Bone marrow (tissue), 2 donors: Measurements from ENCODE around the gene PLB1.

Source experiments
- DNase-seq, 2 donors: peaks; one replicate each; lab custom pipeline; 2025; lab: John Stamatoyannopoulos, UW

PLB1 gene

DNA sequence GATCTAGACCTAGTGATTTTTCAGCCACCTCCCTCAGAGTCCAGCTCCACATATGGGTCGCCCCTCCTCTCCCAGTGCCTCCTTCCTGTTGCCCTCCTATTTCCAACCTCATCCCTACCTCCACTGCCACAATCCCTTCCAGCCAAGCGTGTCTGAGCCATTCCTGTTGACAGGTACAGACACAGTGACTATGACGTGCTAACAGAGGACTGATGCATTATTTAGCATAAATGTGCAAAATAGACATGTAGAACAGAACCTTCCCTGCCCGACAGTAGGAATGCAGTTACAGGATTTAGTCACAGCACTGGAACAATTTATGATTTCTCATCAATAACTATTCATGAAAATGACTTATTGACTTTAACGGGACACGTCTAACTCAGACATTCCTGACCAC, 171.4 kb downstream of the PLB1 start:
- DNase-seq, result no peak

DNA sequence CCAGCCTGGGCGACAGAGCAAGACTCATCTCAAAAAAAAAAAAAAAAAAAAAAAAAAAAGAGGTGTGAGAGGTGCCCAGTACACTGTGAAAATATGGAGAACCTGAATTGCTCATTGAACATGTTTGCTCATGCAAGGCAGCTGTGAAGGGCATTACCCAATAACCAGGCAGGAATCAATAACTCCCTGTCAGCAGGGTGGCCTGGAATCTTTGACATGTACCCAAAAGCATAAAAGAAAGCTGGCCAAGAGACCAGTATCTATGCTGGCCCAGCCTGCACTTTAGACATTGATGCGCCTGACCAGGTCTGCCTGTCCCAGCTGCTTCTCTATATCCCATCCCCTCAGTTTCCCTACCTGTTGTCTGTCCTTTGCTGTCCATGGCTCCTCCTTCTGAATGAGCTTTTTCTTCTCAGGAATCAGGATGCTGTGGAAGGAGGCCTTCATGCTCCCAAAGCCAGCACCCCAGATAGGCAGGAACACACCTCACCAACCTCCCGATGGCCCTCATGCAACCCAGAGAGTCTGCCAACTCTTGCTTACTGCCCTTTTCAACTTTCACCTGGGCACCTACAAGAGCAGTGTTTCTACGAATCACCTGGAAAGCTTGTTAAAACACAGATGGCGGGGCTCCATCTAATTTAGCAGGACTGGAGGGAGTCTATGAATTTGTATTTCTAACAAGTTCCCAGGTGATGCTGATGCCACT, 172.4 kb downstream of the PLB1 start:
- DNase-seq, result no peak

DNA sequence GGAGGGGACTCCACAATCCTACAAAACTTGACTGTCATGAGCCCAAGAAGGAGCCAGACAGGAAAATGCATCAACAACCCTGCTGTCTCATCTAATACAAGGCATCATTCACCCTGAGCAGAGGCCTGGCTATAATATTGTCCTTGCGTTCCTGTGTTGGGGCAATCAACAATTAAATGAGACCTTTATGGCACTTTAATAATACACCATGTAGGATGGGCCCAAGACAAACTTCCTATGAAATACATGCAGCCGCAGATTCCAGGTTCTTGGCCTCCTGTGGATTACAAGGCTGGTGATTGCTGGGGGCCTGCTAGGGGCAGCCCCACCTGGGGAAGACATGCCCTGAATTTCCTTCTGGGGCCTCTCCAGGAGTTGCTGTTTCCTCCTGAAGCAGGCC, 173.0 kb downstream of the PLB1 start:
- DNase-seq, result no peak

DNA sequence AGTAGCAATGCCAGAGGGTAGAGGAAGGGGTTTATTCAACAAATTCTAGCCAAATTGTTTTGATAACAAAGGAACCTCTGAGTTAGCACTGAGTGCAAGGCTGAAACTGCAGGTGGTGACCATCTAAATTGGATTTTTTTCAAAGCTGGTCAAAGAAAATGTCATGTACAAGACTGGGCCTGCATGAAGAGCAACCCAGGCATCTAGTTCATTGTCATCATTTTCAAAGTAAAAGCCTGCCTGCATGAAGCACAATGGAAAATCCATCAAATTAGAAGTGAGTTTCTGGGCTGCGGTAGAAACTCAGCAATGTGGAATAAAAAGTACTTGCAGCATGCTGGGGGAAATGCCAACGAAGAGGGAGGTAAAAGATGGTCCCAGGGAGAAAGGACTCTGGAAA, 175.0 kb downstream of the PLB1 start:
- DNase-seq, result no peak

DNA sequence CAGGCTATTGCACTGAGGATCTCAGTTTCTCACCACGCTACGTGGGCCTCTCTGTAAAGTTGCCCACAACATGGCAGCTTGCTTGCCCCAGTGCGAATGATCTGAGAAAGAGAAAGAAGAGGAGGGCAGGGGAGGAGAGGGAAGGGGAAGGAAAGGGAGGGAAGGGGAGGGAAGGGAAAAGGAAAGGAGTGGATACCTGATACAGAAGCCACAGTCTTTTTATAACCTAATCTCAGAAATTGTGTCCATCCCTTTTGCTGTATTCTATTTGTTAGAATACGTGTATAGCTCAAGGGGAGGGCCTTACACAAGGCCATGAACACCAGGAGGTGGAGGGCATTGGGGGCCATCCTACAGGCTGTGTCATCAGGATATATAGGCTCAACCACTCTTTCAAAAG, 177.5 kb downstream of the PLB1 start:
- DNase-seq, result no peak

DNA sequence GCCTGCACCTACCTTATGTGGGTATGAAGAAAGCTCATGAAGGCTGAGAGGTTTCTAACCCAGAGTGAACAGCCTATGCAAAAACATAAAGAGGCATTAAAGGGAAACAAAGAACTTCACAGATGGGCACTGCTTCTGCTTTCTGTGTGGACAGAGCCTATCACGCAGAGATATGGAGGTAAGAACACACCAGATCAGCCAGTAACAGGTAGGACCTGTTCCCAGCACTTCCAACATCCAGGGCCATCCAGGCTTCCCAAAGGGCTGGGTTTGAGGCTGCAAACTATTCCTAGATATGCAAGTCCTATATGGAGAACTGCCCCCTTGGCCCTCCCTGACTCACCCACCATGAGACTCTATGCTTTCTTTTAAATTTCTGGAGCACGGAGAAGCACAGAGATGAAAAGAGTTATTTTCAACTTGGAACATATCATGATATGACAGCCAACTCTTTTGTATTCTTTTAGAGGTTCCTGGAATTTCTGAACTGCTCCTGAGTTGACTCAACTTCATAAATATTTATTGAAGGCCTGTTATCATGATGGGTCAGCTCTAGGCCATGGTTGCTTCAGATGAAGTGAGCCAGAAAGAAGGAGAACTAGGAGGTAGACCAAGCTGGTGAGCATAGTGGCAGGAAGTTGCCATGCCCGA, 178.3 kb downstream of the PLB1 start:
- DNase-seq, result no peak

DNA sequence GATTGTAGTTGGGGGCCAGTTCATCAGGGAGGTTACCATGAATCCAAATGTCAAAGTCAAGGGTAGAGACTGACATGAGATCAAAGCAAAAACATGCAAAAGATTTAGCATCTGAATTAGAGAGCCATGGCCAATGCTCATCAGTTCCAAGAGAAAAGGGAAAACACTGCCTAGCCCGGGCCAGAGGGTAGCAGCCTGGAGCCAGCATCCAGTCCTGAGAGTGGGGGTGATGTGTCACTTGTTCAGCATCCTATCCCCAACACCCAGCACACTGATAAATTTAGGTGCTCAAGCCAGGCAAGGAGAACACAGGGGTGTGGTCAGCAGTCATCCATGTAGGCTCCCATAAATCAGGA, 178.8 kb downstream of the PLB1 start:
- DNase-seq, result no peak

DNA sequence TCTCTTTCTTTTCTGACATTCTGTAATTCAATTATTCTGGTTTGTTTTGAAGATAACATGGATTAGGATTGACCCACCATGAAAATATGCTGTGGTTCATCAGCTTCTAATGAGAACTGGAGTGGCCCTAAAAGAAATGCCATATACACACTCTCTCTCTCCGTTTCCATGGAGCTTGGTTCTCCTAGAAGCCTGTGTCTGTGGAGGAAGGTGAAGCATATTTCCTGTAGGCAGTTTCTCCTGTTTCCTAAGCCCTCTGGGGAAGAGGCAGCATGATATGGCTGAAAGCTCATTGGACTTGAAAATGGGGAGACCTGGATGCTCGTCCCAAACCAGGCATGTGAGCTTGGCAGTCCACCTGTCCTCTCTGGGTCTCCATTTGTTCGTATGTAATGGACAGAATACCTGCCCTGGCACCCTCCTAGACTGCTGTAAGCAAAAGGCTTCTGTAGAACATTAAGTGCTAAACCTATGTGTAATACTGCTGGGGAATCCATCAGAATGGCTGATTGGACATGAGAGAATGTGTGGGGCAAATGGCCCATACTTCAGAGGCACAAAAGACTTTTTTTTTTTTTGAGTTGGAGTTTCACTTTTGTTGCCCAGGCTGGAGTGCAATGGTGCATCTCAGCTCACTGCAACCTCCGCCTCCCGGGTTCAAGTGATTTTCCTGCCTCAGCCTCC, 180.4 kb downstream of the PLB1 start:
- no peak for DNase-seq

DNA sequence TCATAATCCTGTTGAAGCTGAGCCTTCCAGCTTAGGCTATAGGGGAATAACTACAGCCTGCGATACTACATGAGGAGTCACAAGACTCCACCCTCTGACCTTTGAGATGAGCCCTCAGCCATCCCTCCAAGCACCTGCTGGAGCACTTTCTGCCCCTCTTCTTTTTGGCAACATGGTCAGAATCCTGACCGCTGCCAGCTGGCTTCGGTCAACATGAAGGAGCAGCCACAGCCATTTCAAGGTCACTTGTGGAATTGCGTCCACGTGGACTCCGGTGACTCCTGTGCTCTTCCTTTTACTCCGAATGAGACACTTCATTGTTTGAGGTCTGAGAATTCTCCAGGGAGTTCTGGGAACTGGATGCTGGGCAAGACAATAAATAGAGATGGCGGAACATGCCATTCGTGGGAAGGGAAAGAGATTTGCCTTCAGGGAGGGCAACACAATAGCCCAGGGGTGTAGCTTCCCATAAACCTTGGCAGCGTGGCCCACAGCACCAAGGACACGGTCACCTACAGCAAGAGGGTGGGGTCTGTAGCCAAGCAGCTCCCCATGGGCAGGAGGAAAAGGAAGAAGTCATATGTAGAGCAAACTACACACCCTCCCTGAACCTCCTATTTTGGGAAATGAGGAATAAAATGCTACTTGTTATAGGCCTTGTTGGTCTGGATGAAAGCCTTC, 182.5 kb downstream of the PLB1 start:
- DNase-seq, result no peak

DNA sequence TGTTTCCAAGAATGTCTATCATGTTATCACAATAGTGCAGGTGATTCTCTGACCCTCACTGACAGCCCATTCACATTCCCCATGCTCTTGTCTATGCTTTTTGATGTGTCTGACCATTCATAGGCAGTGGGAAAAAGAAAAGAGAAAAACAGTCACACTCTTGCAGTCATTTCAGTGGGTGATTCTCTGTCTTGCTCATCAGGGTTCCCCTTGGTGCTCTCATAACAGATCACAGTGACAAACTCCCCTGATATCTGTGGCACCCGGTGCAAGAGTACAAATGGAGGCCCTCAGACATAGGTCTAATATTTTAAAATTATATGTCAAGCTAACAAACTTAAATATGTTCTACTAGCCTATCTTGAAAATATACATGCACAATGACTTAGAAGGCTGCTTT, 183.1 kb downstream of the PLB1 start:
- no peak for DNase-seq

DNA sequence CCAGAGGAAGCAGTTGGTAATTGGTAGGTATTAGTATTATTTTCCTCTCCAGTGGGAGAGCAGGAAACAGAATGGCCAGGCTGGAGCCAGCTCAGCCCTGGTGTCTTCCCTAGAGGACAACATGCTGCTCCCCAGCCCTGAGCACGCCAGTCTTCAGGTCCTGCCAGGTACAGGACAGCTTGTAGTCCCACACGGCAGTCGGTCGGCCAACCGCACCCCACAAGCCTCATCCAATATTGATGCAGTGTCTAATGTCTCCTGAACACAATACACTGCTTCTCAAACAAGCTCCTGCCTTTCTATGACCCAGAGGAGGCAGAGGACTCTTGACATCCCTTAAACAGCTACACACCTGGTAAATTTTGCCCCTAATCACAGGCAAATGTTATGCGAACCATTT, 184.8 kb downstream of the PLB1 start:
- no peak for DNase-seq

DNA sequence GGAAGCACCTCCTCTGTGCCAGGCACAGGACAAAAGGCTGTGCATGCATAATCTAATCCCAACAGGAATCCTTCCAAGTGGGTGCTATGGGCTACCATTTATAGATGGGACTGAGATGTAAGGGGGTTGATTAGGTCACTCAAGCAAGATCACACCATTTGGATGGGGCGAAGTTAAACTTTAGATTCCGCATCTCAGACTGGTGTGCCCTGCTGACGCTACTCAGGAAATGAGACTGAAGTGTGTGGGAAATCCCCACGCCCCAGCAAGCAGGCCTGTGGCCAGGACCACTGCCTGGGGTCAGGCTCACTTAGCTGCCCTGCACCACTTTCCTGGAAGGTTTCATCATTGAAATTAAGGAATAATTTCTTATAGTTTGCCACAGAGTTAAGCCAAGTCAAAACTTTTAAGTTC, 185.3 kb downstream of the PLB1 start:
- peak; percentile 9 to 30 for DNase-seq

DNA sequence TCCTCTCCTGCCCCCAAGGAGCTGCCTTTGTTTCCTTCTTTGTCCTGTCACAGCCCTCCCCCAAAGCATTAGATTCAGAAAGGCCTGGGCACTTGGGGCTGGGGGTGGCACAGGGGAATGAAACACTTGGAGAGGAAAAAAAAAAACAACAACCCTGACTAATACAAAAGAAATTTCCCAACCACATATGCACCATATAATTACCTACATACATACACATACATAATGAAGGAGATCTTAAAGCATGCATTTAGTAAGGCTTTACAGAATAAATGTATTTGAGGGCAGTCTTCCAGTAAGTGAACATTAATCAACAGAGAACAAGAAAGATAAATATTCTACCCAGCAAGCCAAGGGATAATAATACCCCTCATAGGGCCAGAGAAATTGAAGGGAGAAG, 185.7 kb downstream of the PLB1 start:
- DNase-seq, result no peak

DNA sequence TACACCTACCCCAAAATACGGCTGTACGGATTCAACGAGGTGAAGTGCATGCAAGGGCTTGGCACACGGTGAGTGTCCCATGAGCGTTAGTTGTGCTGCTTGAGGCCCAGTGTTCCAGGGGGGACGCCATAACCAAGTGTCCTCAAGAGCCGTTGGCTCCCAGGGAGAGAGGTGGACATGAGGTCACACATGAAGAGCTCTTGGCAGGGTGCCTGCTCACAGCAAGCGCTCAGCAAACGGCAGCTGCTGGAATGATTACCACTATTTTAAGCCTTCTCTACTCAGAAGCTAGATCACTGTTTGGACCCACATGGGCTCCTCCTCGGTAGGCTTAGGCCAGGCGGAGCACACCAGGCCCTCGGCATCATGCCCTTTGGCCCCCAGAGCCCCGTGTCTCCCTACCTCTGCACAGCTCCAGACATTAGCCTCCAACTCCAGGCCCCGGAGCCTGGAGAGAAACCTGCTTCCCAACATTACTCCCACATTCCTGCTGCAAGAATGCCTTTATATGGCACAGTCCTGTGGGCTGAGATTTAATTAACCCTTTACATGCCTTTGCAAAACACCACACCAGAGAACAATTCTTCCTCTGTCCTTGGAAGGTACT, 187.3 kb downstream of the PLB1 start:
- DNase-seq, result no peak

DNA sequence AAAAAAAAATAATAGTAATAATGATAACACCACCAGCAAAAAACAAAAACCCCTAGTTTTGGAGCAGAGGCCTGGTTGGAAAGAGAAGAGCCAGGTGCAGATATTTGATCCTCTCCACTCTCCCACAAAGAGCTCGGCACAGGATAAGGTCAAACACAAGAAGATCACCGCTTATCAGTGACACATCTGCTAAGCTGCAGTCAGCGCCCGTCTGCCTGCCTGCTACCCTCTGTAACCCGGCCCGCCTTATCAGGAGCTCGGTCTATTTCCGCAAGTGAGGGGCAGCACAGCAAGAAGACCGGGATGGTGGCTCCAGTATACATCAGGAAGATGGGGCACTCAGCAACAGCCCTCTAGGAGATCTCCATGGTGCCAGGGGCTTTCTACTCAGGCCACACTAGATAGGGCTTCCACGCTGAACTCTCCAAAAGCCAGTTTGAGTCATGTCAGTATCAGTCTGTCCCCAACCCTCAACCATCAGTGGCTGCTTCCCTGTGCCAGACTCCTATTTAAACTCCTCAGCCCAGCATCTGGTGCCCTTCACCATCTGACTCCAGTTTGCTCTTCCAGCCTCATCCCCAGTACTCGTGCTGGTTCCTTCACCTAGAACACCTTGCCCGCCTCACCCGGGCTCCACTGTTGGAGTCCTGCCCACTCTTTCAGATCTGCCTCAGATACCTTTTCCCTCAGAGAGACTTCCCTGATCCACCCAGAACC, 188.4 kb downstream of the PLB1 start:
- DNase-seq, result no peak

DNA sequence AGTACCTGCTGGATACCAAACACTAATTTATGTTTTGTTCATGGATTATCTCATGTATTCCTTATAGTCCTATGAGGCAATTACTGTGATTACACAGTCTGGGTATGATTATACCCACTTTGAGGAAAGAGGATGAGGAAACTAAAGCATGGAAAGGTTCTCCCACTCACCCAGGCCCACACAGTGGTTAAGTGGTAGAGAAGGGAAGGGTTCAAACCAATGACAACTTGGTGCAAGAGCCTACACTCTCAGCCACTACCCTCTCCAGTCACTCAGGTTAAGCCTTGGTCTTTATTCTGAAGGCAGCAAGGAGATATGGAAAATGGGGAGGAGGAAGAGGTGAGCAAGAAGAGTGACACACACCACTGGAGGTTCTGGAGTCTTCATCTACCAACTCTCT, 191.3 kb downstream of the PLB1 start:
- DNase-seq, result no peak

DNA sequence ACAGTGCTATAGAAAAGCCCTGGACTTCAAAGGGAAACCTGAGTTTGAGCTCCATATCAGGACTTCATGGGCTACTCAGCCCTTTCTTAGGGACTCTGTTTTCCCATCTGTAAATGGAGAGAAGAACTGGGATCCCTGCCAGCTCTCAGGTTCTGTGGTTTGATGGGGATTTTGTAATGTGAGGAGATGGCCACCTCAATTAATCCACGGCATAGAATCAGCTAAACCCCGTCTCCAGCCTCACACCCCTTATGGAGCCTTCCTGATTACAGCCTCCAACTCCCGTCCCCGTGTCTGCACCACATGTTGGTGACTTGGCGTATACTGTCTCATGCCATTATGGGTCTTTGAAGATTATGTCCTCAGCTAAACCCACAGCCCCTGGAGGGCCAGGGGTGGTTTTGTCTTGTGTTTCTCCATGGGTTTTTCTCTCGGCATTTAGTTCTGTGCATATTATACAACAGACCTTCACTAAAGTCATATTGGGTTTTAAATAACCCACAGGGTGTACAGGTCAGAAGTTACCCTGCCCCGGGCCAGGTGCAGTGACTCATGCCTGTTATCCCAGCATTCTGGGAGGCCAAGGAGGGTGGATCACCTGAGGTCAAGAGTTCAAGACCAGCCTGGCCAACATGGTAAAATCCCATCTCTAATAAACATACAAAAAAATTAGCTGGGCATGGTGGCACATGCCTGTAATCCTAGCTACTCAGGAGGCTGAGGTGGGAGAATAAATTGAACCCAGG, 192.0 kb downstream of the PLB1 start:
- no peak for DNase-seq

DNA sequence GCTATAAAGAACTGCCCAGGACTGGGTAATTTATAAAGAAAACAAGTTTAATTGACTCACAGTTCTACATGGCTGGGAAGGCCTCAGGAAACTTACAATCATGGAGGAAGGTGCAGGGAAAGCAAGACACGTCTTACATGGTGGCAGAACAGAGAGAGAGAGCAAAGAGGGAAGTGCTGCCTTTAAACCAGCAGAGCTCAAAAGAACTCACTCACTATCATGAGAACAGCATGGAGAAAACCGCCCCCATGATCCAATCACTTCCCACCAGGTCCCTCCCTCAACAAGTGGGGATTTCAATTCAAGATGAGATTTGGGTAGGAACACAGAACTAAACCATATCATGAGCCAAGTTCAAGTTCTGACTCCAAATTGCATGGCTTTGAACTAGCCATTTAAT, 193.0 kb downstream of the PLB1 start:
- no peak for DNase-seq

DNA sequence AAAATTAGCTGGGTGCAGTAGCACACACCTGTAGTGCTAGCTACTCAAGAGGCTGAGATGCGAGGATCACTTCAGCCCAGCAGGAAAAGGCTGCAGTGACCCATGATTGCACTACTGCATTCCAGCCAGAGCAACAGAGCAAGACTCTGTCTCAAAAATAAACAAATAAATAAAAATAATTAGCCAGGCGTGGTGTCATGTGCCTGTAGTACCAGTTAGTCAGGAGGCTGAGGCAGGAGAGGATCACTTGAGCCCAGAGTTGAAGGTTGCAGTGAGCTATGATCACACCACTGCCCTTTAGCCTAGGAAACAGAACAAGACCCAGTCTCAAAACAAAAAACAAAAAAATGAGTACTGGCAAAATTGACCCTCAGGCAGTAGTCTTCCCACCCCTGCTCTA, 193.9 kb downstream of the PLB1 start:
- DNase-seq, result no peak

DNA sequence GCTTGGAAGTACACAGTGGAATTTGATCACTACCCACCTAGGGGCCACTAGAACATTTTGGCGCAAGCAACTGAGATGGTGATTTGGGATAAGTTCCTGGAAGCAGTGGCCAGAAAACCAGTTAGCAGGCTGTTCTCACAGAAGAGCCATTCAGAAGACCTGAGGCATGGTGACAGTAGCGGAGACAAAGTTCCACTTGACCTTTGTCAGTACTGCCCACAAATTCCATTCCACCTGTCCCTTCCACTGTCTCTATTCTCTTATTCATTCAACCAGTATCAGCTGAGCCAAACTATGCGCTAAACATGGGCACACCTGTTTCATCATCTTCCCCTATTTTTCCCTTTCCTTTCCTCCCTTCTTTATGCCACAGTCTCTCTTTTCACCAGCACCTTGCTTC, 196.6 kb downstream of the PLB1 start:
- DNase-seq, result no peak

DNA sequence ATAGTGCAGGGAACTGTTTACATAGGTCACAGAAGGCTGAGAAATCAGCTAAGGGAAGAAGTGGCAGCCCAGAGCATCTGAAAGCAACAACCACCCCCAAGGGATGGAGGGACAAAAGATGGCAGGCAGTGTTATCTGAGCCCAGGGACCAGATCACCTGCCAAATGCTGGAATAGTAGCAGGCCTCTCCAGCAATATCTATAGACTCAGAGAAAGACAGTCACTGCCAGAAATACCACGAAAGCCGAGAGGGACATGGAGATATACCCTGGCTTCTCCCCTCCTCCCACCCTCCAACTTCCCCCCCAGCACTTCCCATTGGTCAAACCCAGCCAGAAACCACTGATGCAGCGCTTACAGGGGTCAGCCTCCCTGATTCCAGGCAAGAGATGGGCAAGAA, 197.4 kb downstream of the PLB1 start:
- DNase-seq, result no peak
